OCI-LY3 (cell line): Measurements from ENCODE around the gene MED13L.

Experiments
- H2AFZ ChIP-seq: fragments of 200-600, 300-600 bp; shearing (Covaris generic); 2 replicates; pipeline ENCODE4 v1.6.0; 2014; ENCODE audit warnings: antibody characterized with exemption, low read depth, low read length
- H3K27ac ChIP-seq: fragments of 200-600, 300-600 bp; sonication (generic); 2 replicates; pipeline ENCODE4 v1.5.1; 2014; ENCODE audit warnings: mild to moderate bottlenecking, low read length, moderate library complexity, mixed read lengths
- H3K27me3 ChIP-seq: fragments of 200-600, 300-600 bp; sonication (generic); 2 replicates; pipeline ENCODE4 v1.6.1; 2014; ENCODE audit warnings: low read depth, low read length, mixed read lengths
- H3K36me3 ChIP-seq: fragments of 200-600, 300-600 bp; sonication (generic); replicated peaks from 2 replicates; pipeline ENCODE3; 2014; ENCODE audit warnings: low read depth, low read length, mixed read lengths
- H3K4me1 ChIP-seq: fragments of 300-600, 200-600 bp; sonication (generic); 2 replicates; pipeline ENCODE4 v1.6.1; 2014; ENCODE audit warnings: low read length, mixed read lengths
- H3K4me2 ChIP-seq: fragments of 200-600, 300-600 bp; sonication (generic); 2 replicates; pipeline ENCODE4 v1.6.1; 2014; ENCODE audit warnings: low read length, mixed read lengths
- H3K4me3 ChIP-seq: fragments of 300-600, 200-600 bp; sonication (generic); 2 replicates; pipeline ENCODE4 v1.5.1; 2014; ENCODE audit warnings: antibody characterized with exemption, mild to moderate bottlenecking, low read length, moderate library complexity
- H3K79me2 ChIP-seq: fragments of 300-600, 200-600 bp; shearing (Covaris generic); 2 replicates; pipeline ENCODE4 v1.6.1; 2014; ENCODE audit warnings: mild to moderate bottlenecking, low read length, mixed read lengths
- H3K9ac ChIP-seq: fragments of 300-600, 200-600 bp; shearing (Covaris generic); 2 replicates; pipeline ENCODE4 v1.6.0; 2014; ENCODE audit warnings: mild to moderate bottlenecking, low read length, moderate library complexity
- H3K9me3 ChIP-seq: fragments of 200-600, 300-600 bp; shearing (Covaris generic); 2 replicates; pipeline ENCODE4 v1.6.1; 2014; ENCODE audit warnings: low read length, mixed read lengths; ENCODE audit not compliant: insufficient read depth
- H4K20me1 ChIP-seq: fragments of 200-600, 300-600 bp; sonication (generic); 2 replicates; pipeline ENCODE4 v1.6.1; 2016; ENCODE audit warnings: low read length, mixed read lengths; ENCODE audit not compliant: insufficient read depth
- CTCF ChIP-seq: fragments of 200-600, 300-600 bp; sonication (generic); IDR thresholded peaks from 2 replicates; pipeline ENCODE4 v1.5.1; 2014; ENCODE audit warnings: antibody characterized with exemption, low read length, low read depth
- EZH2phosphoT487 ChIP-seq: fragments of 200-600 bp; shearing (Covaris generic); IDR thresholded peaks from 2 replicates; pipeline ENCODE4 v1.6.1; 2018; ENCODE audit warnings: antibody characterized with exemption, mixed run types, low read depth

MED13L gene

GRCh38 chr12:116194935-116195431 lies 82.5 kb downstream of the MED13L start:
- TF ChIP-seq CTCF (peak; percentile 60), EZH2phosphoT487 (no peak)
- Histone ChIP-seq H3K4me1 (peaks cover 84% of the 10 kb centered on the region), H3K4me3 (peak overlapping the region; percentile 75), H2AFZ (no peak overlapping the region), H4K20me1 (no peaks in the 10 kb centered on the region), H3K27me3 (no peaks in the 10 kb centered on the region), H3K4me2 (peak overlapping the region; percentile 81), H3K79me2 (peaks cover 83% of the 10 kb centered on the region), H3K9me3 (no peaks in the 10 kb centered on the region), H3K27ac (peak overlapping the region; percentile 96), H3K36me3 (peaks cover 6% of the 10 kb centered on the region), H3K9ac (peak overlapping the region; percentile 87)

GRCh38 chr12:116189692-116190091 lies 87.8 kb downstream of the MED13L start:
- peaks cover 17% of the 10 kb centered on the region; the same call in 1 of the 2 replicates for H4K20me1 ChIP-seq

GRCh38 chr12:116188581-116188980 lies 88.9 kb downstream of the MED13L start:
- Histone ChIP-seq H2AFZ (no peak overlapping the region), H4K20me1 (peaks cover 17% of the 10 kb centered on the region; the same call in 1 of the 2 replicates), H3K4me2 (peak overlapping the region; percentile 61), H3K4me3 (peak overlapping the region; percentile 53), H3K36me3 (peaks cover 8% of the 10 kb centered on the region), H3K27ac (peak overlapping the region; percentile 58), H3K79me2 (peaks cover 100% of the 10 kb centered on the region), H3K9me3 (no peaks in the 10 kb centered on the region), H3K27me3 (no peaks in the 10 kb centered on the region), H3K4me1 (peaks cover 88% of the 10 kb centered on the region), H3K9ac (peak overlapping the region; percentile 16; the same call in 1 of the 2 replicates)
- no peak for TF ChIP-seq CTCF
- TF ChIP-seq EZH2phosphoT487, result no peak

More at GRCh38 chr12:116189692-116190091, 87.8 kb downstream of the MED13L start:
- peak overlapping the region; percentile 58 for H3K27ac ChIP-seq
- peak overlapping the region; percentile 61 for H3K4me2 ChIP-seq
- H3K27me3 ChIP-seq, result no peaks in the 10 kb centered on the region
- H3K9ac ChIP-seq, result peak overlapping the region; percentile 16; the same call in 1 of the 2 replicates
- peak overlapping the region; percentile 53 for H3K4me3 ChIP-seq
- peaks cover 85% of the 10 kb centered on the region for H3K4me1 ChIP-seq
- TF ChIP-seq EZH2phosphoT487 (no peak), CTCF (no peak)
- no peak overlapping the region for H2AFZ ChIP-seq
- peaks cover 8% of the 10 kb centered on the region for H3K36me3 ChIP-seq
- H3K79me2 ChIP-seq, result peaks cover 97% of the 10 kb centered on the region
- H3K9me3 ChIP-seq, result no peaks in the 10 kb centered on the region

DNA sequence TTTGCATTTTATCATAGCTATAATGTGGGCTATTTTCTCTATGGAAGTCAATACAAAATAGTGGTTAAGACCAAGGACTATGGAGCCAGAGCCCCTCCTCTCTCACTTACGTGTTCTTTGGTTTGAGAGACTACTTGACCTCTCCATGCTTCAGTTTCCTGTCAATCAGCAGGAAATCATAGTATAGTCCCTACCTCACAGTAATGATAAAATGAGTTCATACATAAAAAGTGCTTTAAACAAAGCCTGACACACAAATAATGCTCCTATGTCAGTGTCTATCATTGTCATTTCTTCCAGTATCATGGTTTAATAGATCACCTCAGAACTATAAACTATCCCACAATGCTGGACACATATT lies 90.4 kb downstream of the MED13L start:
- Histone ChIP-seq H3K4me3 (no peak overlapping the region), H3K79me2 (peaks cover 100% of the 10 kb centered on the region), H3K9ac (no peak overlapping the region), H3K27ac (0 out of 2 replicates have a peak overlapping the region, but pooled peaks have one; percentile 12), H3K9me3 (no peaks in the 10 kb centered on the region), H3K36me3 (peaks cover 8% of the 10 kb centered on the region), H4K20me1 (peaks cover 28% of the 10 kb centered on the region), H2AFZ (no peak overlapping the region), H3K4me1 (peaks cover 92% of the 10 kb centered on the region), H3K4me2 (peak overlapping the region; percentile 41), H3K27me3 (no peaks in the 10 kb centered on the region)
- no peak for TF ChIP-seq EZH2phosphoT487
- TF ChIP-seq CTCF, result no peak
